ENCODE data around the gene MMAB. TPM values are rescaled to one million over a fixed set of nuclear protein-coding genes. Genes with fewer than 3 reads are reported as not detected.
A peak's percentile ranks its signal among the peaks of the same experiment; 100 is the strongest.

Gene MMAB
- total RNA-seq, 1 experiment from 2014 or later, result 68.3 TPM

- no peak overlapping the region for H3K4me3 ChIP-seq
- no peaks in the 10 kb centered on the region for H3K9me3 ChIP-seq
- H3K27me3 ChIP-seq, result no peaks in the 10 kb centered on the region
- no peaks in the 10 kb centered on the region for H3K36me3 ChIP-seq
- DNase-seq, result no peak
These were observed 19.0 kb upstream of the MMAB start for GRCh38 chr12:109592195-109592904.

GRCh38 chr12:109591041-109591440 lies 17.7 kb upstream of the MMAB start:
- no peak overlapping the region for H3K4me3 ChIP-seq
- H3K36me3 ChIP-seq, result no peaks in the 10 kb centered on the region
- H3K27me3 ChIP-seq, result no peaks in the 10 kb centered on the region
- DNase-seq, result no peak
- no peaks in the 10 kb centered on the region for H3K9me3 ChIP-seq

- DNase-seq, result no peak
- H3K9me3 ChIP-seq, result no peaks in the 10 kb centered on the region
- H3K4me3 ChIP-seq, result no peak overlapping the region
- H3K36me3 ChIP-seq, result no peaks in the 10 kb centered on the region
- H3K27me3 ChIP-seq, result no peaks in the 10 kb centered on the region
These were observed 17.3 kb upstream of the MMAB start for GRCh38 chr12:109590566-109590965.

- H3K9me3 ChIP-seq, result no peaks in the 10 kb centered on the region
- no peaks in the 10 kb centered on the region for H3K36me3 ChIP-seq
- no peak for DNase-seq
- no peak overlapping the region for H3K4me3 ChIP-seq
- H3K27me3 ChIP-seq, result no peaks in the 10 kb centered on the region
These were observed 16.5 kb upstream of the MMAB start for GRCh38 chr12:109589691-109590245.

- DNase-seq, result no peak
- Histone ChIP-seq H3K27me3 (no peaks in the 10 kb centered on the region), H3K9me3 (no peaks in the 10 kb centered on the region)
These were observed 15.9 kb upstream of the MMAB start for GRCh38 chr12:109589240-109589590.

GRCh38 chr12:109588461-109589239 lies 15.3 kb upstream of the MMAB start:
- Histone ChIP-seq H3K36me3 (no peaks in the 10 kb centered on the region), H3K9me3 (no peaks in the 10 kb centered on the region), H3K4me3 (no peak overlapping the region), H3K27me3 (no peaks in the 10 kb centered on the region)
- no peak for DNase-seq

More at GRCh38 chr12:109589240-109589590, 15.9 kb upstream of the MMAB start:
- Histone ChIP-seq H3K4me3 (no peak overlapping the region), H3K36me3 (no peaks in the 10 kb centered on the region)

- Histone ChIP-seq H3K4me3 (no peak overlapping the region), H3K36me3 (no peaks in the 10 kb centered on the region), H3K9me3 (no peaks in the 10 kb centered on the region), H3K27me3 (no peaks in the 10 kb centered on the region)
- no peak for DNase-seq
These were observed 14.6 kb upstream of the MMAB start for GRCh38 chr12:109587921-109588320.

GRCh38 chr12:109586385-109587296 lies 13.3 kb upstream of the MMAB start:
- DNase-seq, result no peak
- no peaks in the 10 kb centered on the region for H3K9me3 ChIP-seq
- H3K36me3 ChIP-seq, result no peaks in the 10 kb centered on the region; the same call in 1 of the 2 replicates
- H3K27me3 ChIP-seq, result no peaks in the 10 kb centered on the region
- H3K4me3 ChIP-seq, result no peak overlapping the region

GRCh38 chr12:109583733-109584132 lies 10.4 kb upstream of the MMAB start:
- Histone ChIP-seq H3K27me3 (no peaks in the 10 kb centered on the region), H3K4me3 (no peak overlapping the region), H3K36me3 (no peaks in the 10 kb centered on the region; the same call in 1 of the 2 replicates), H3K9me3 (no peaks in the 10 kb centered on the region)
- DNase-seq, result no peak

- H3K27me3 ChIP-seq, result no peaks in the 10 kb centered on the region
- no peaks in the 10 kb centered on the region for H3K9me3 ChIP-seq
- DNase-seq, result no peak
- no peaks in the 10 kb centered on the region; the same call in 1 of the 2 replicates for H3K36me3 ChIP-seq
- H3K4me3 ChIP-seq, result no peak overlapping the region
These were observed 9.3 kb upstream of the MMAB start for GRCh38 chr12:109582636-109583035.

- peak; percentile 34 for DNase-seq
These were observed 8.6 kb upstream of the MMAB start for GRCh38 chr12:109581856-109582255.

GRCh38 chr12:109581334-109581691 lies 8.0 kb upstream of the MMAB start:
- H3K4me3 ChIP-seq, result no peak overlapping the region
- no peaks in the 10 kb centered on the region for H3K27me3 ChIP-seq
- H3K9me3 ChIP-seq, result no peaks in the 10 kb centered on the region
- H3K36me3 ChIP-seq, result peaks cover 10% of the 10 kb centered on the region
- no peak for DNase-seq

More at GRCh38 chr12:109581856-109582255, 8.6 kb upstream of the MMAB start:
- Histone ChIP-seq H3K4me3 (no peak overlapping the region), H3K27me3 (no peaks in the 10 kb centered on the region), H3K36me3 (peaks cover 6% of the 10 kb centered on the region), H3K9me3 (no peaks in the 10 kb centered on the region)

GRCh38 chr12:109580684-109581333 lies 7.5 kb upstream of the MMAB start:
- Histone ChIP-seq H3K4me3 (no peak overlapping the region), H3K9me3 (no peaks in the 10 kb centered on the region), H3K27me3 (no peaks in the 10 kb centered on the region), H3K36me3 (peaks cover 12% of the 10 kb centered on the region)
- DNase-seq, result no peak

- peaks cover 12% of the 10 kb centered on the region for H3K36me3 ChIP-seq
- no peak for DNase-seq
These were observed 7.0 kb upstream of the MMAB start for GRCh38 chr12:109580272-109580671.

GRCh38 chr12:109579639-109580038 lies 6.3 kb upstream of the MMAB start:
- no peak overlapping the region for H3K4me3 ChIP-seq
- DNase-seq, result no peak
- no peaks in the 10 kb centered on the region for H3K9me3 ChIP-seq
- H3K36me3 ChIP-seq, result peaks cover 12% of the 10 kb centered on the region
- H3K27me3 ChIP-seq, result no peaks in the 10 kb centered on the region

More at GRCh38 chr12:109580272-109580671, 7.0 kb upstream of the MMAB start:
- Histone ChIP-seq H3K4me3 (no peak overlapping the region), H3K27me3 (no peaks in the 10 kb centered on the region), H3K9me3 (no peaks in the 10 kb centered on the region)

- H3K36me3 ChIP-seq, result peaks cover 12% of the 10 kb centered on the region
- no peak for DNase-seq
- no peaks in the 10 kb centered on the region for H3K27me3 ChIP-seq
- no peak overlapping the region for H3K4me3 ChIP-seq
- H3K9me3 ChIP-seq, result no peaks in the 10 kb centered on the region
These were observed 5.1 kb upstream of the MMAB start for GRCh38 chr12:109578330-109578927.

Data from MG63 (cell line).